Activated gamma-delta T cell (primary cell): ENCODE measurements around the gene ZBTB16.
A peak's percentile ranks its signal among the peaks of the same experiment; 100 is the strongest.
"Not testable (repeated sequence)": the region's sequence is repeated elsewhere in the genome, so short reads cannot be mapped to it uniquely, and the experiment has no call there.

Experiments used
- DNase-seq: peaks from one replicate; lab custom pipeline; 2025; lab: John Stamatoyannopoulos, UW

Gene ZBTB16

DNA sequence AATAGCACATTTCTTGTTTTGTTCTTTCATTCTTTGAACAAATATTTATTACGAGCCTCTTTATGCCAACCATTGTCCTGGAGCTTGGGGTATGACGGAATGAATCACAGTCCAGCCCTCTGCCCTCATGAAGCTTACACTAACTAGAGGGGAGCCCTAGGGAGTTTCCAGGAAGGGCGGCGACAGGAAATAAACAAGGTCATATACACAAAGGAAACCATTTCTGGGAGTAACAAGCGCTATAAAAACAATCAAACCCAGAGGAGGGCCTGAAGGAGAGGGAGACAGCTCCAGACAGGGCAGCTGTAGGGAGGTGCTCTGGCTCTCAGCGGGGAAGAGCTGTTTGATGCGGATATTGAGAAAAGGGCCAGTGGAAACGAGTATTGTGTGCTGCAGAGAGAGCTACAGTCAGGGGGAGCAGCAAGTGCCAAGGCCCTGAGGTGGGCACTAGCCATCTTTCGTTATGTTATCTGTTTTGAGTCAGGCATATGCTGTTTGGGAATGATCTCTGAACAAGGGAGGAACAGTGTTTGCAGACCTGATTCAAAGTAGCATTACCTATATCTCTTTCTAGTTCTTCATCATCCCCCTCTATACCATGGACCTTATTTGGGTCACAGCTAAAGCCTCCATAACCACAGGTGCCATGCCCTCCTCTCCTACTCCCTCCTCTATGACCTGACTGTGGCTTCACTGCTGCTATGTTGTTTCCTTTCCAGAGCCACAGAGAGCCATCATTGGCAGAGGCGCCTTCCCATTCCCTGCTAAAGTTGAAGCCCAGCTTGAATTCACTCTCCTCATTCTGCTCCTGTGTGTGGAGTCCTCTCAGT is 15.3 kb upstream of the ZBTB16 start:
- DNase-seq: no peak

DNA sequence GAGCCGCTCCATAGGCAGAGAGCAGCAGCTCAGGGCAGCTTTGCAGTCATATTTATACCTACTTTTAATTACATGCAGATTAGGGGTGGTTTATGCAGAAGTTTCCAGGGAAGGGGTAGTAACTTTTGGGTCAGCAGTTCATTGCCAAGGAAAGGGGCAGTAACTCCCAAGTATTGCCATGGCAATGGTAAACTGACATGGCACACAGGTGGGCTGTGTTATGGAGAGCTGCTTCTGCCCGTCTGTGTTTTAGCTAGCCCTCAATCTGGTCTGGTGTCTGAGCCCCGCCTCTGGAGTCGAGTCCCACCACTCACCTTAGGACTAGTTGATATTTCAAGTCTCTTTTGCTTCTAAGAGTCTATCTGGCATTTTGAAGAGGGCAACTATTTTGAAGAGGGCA is 12.2 kb upstream of the ZBTB16 start:
- DNase-seq: no peak

GRCh38 chr11:114049050-114049449 is 10.5 kb upstream of the ZBTB16 start:
- no peak for DNase-seq

- DNase-seq: not testable (repeated sequence)
Observed at GRCh38 chr11:114049766-114050165, 9.7 kb upstream of the ZBTB16 start.

- DNase-seq: no peak
Observed at GRCh38 chr11:114050258-114050927, 9.1 kb upstream of the ZBTB16 start.

- DNase-seq: no peak
Observed at GRCh38 chr11:114051558-114051957, 8.0 kb upstream of the ZBTB16 start.

DNA sequence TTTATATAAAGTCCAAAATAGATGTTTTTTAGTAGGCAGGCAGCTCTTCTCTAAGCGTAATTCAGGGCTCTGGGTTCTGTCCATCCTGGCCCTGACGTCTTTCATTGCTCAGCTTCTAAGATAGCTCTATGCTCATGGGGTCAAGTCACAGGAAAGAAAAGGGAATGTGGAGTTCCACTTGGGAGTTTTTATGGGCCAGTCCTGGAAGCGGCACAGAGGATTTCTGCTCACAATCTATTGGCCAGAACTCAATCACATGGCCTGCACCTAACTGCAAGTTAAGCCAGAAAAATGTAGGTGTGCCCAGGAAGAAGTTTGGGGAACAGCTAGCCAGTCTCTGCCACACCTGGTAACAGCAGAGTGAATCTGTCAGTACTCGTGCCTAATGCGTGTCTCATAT is 7.4 kb upstream of the ZBTB16 start:
- no peak for DNase-seq

- DNase-seq: no peak
Observed at GRCh38 chr11:114053406-114053805, 6.1 kb upstream of the ZBTB16 start.

DNA sequence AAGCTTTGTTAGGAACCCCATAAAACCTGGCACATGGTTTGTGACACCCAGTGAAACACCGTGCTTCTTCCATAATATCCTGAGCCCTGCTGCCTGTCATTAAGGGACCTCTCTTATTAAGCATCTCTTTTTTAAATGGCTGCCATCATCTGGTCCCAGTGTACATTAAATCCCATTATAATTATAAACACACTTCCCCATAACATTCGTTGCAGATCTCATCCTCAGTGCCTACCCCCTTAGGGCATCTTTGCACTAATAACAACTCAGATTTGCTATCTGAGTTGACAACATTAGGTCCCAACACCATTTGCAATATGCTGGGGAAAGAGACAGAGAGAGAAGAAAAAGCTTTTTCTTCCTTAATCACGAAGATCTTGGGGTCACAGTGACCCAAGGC is 4.7 kb upstream of the ZBTB16 start:
- no peak for DNase-seq

GRCh38 chr11:114056409-114056808 is 3.1 kb upstream of the ZBTB16 start:
- DNase-seq: no peak

- no peak for DNase-seq
Observed at GRCh38 chr11:114057147-114057546, 2.4 kb upstream of the ZBTB16 start.

- DNase-seq: no peak
Observed at GRCh38 chr11:114057605-114058004, 1.9 kb upstream of the ZBTB16 start.

GRCh38 chr11:114058026-114058706 is 1.3 kb upstream of the ZBTB16 start:
- no peak for DNase-seq

- DNase-seq: no peak
Observed at GRCh38 chr11:114058871-114059277, 637 bp upstream of the ZBTB16 start.

GRCh38 chr11:114059984-114060391 is 477 bp downstream of the ZBTB16 start:
- peak; percentile 63 for DNase-seq

DNA sequence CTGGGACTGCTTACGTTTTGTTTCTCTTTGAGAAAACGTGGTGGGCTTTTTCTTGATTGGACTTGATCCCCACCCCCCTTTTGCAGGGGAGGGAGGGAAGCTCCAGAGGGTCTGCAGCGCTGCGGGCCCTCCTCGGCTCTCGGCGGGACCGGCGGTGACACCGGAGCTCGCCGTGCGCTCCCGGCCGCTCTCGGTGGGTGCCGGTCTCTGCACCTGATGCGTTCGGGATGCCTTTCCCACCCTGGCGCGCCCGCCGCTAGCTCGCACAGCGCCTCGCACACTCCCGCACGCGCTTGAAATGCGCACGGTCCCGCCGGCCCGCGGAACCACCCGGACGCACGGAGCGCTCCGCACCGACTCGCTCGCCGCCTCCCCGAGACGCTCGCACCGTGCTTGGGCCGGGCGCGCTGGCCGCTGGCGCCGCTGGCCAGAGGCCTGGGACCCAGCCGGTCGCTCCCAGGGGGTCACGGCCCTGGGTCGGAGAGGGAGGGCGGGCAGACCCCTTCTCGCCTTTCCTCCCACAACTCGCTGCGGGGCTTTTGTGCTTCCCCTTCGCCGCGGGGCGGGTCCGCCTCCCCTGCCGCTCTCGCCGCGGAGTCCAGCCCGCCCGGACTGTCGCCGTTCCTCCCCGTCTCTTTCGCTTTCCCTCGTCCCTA is 1.0 kb downstream of the ZBTB16 start:
- DNase-seq: peak; percentile 33

DNA sequence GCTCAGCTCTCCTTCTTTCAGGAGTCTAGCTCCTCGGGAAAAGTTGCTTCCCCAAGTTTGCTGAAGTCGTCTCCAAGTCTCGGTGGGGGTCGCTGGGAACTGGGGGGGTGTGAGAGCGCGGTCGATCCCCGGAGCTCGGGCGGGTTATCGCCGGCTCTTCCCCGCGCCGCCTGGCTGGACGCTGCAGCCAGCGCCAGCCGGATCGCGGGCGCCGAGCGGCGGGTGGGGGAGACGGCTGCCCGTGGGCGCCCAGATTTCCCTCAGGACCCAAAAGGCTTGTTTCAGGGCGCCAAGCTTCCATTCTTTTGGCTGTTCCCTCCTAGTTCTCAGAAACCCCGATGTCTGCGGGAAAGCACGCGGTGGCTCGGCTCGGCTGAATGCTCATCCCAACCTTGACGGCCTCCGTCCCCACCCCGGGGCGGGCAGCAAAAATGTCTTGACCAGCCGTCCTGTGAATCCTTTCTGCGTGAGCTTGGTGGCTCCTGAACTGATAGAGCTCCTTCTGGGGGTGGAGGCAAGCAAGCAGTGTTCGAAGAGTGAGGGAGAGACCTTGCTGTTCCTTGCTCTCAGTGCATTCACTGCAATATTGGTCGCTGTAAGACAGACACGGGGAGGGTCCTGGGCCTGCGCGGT is 1.7 kb downstream of the ZBTB16 start:
- DNase-seq: no peak

DNA sequence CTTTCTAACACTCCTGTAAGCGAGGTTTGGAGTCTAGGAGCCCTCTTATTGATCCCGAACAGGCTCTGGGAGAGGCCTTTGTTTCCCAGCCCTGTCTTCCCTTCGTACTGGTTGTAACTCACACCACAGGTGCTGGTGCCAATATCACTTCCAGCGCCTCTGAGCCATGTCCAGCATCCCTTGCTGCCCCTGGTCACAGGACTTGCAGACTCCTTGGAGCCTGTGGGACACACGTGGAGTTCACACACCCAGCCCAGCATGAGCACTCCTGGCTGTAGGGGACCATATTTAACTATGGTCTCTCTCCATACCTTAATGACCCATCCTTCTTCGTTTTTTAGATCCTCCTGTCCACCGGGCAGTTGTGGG is 2.2 kb downstream of the ZBTB16 start:
- no peak for DNase-seq

DNA sequence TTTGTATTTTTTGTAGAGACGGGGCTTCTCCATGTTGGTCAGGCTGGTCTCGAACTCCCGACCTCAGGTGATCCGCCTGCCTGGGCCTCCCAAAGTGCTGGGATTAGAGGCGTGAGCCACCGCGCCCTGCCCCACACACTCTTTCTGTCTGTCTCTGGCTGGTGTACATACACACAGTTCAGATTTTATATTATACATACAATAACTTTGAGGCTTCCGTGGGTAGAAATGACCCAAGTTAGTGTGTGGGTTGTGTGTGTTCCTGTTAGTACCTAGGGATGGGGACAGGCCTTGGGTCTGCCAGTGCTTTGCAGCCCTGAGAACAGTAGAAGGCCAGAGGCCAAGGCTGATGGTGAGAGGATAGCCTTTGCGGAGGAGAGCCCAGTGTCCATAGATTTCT is 2.8 kb downstream of the ZBTB16 start:
- DNase-seq: no peak

GRCh38 chr11:114063149-114063828 is 3.8 kb downstream of the ZBTB16 start:
- DNase-seq: no peak

GRCh38 chr11:114063829-114064201 is 4.3 kb downstream of the ZBTB16 start:
- no peak for DNase-seq
